DMS153 treated with DMSO at 0.1 percent for 48 hours (cell line): ENCODE data around the gene SORCS1.

Source experiments
- DNase-seq: peaks from one replicate; lab custom pipeline; 2025; ENCODE audit not compliant: unreplicated experiment; lab: John Stamatoyannopoulos, UW

SORCS1 gene

GRCh38 chr10:106761906-106762305 is 402.6 kb downstream of the SORCS1 start:
- no peak for DNase-seq

GRCh38 chr10:106757521-106757920 is 407.0 kb downstream of the SORCS1 start:
- no peak for DNase-seq

DNA sequence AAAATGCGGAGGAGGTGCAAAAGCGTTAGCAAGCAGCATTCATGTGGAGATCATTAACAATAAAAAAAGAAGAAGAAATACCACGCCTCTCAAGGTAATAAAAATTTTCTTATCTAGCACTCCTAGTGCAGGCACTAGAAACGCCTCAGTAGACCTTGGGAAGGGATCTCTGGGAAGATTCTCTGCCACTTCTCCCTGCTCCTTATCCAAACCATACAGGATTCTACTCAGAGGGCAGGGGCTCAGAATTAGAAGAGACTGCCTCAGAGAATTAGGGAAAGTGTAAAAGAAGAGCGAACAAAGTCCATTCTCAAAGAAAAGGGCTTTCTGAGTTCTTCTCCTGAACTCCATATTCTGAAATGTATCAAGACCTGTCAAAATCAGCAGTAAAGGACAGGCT is 413.4 kb downstream of the SORCS1 start:
- DNase-seq: no peak

DNA sequence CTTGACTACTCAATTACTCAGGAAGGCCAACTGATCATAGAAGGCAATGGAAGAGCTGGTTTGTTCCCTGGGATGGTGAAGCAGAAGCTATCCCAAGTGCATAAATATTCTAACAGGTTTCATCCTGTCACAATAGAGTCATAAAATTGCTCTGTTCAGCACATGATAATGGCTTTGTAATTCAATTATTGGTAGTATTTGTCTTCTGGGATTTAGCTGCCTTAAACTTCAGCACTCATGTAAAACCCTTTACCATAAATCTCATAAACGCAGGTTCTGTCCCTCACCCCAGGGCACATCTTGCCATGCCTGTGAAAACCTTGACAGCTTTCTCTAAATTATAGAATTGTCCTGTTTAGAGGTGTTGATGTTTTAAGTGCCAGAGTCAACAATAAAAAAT is 417.6 kb downstream of the SORCS1 start:
- DNase-seq: no peak

- no peak for DNase-seq
Measured at GRCh38 chr10:106741006-106741530, 423.4 kb downstream of the SORCS1 start.

- no peak for DNase-seq
Measured at GRCh38 chr10:106740071-106740470, 424.4 kb downstream of the SORCS1 start.

GRCh38 chr10:106734220-106734619 is 430.3 kb downstream of the SORCS1 start:
- no peak for DNase-seq

- no peak for DNase-seq
Measured at GRCh38 chr10:106728232-106728631, 436.3 kb downstream of the SORCS1 start.

DNA sequence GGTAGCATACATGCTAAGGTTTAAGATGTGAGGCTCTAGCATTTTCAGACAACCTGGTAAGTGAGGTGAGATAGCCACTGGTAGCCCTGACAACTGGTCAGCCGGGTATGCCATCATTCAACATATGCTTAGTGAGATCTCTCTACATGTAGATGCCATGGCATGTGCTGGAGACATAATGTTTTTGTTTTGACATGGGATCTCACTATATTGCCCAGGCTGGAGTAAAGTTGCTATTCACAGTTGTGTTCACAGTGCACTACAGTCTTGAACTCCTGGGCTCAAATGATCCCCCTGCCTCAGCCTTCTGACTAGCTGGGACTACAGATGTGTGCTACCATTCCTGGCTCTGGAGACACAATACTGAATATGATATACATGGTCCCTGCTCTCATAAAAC is 437.3 kb downstream of the SORCS1 start:
- no peak for DNase-seq

DNA sequence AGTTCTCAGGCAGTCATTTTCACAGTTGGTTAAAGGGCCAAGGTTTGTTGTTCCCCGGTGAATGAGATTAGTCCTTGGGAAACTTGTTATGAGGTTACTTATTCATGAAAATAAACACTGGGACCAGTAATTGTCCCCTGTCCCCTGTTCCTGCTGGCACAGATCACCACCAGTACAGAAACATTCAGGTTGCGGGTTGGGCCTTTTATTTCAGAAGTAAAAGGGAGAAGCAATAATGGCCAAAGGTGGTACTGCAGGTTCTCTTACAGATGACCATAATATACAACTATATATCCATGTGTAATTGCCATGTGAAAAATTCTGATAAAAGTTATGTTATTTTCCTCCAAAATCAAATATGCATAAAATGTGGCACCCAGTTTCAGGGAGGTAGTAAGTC is 442.0 kb downstream of the SORCS1 start:
- no peak for DNase-seq

DNA sequence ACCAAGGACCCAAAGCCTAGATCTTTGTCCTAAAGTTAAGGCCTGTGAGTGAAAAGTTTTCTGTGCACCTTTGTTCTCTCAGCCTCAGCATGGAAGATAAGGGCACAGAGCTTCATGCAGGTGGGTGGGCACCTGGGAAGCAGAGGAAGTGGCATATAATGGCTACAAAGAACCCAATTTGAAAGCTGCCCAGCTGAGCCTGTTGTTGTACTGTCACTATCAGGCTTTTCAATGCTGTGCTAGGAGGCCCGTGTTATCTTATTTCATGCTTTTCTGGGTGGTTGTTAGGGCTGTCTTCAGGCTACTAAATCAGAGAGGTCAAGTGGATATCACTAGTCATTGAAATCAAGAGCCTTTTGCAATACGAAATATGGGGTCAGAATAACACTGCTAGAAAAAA is 443.8 kb downstream of the SORCS1 start:
- no peak for DNase-seq

- DNase-seq: no peak
Measured at GRCh38 chr10:106716381-106716780, 448.1 kb downstream of the SORCS1 start.

- DNase-seq: no peak
Measured at GRCh38 chr10:106714734-106715555, 449.6 kb downstream of the SORCS1 start.

- DNase-seq: no peak
Measured at GRCh38 chr10:106713846-106714245, 450.7 kb downstream of the SORCS1 start.

DNA sequence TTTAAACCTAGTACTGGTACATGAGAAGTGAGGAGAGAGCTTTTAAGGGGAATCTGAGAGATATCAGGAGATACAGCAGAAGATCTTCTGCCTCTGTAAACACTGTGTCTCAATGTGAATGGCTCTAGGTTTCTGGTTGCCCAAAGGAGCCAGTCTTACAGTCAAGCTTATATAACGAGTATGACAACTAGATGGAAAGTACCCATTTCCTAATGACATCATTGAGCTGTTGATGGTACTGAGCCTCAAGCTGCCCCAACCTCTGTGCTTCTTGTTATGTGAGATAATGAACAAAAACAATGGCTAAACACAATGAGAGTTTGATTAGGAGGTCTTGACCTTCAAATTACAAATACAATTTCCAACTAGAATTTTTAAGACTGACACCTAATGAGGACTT is 451.5 kb downstream of the SORCS1 start:
- DNase-seq: no peak

GRCh38 chr10:106711313-106711906 is 453.1 kb downstream of the SORCS1 start:
- DNase-seq: peak; percentile 8

DNA sequence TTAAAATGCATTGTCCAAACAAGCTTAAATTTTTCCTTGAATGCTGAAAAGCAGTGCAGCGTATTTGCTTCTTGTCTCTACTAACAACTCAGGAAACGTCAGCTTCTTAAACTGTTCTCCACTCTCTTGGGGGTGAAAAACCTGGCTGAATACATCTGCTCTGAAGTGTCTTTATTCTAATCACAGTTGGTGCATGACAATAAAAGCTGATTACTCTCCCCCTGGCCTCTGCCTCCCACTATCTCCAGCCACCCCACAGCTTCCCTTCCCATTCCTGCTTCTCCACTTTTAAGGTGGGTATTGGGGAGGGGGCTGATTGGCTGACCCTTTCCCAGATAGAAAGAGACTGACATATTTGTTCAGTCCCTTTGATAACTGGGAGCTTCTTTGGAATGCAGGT is 456.0 kb downstream of the SORCS1 start:
- no peak for DNase-seq

DNA sequence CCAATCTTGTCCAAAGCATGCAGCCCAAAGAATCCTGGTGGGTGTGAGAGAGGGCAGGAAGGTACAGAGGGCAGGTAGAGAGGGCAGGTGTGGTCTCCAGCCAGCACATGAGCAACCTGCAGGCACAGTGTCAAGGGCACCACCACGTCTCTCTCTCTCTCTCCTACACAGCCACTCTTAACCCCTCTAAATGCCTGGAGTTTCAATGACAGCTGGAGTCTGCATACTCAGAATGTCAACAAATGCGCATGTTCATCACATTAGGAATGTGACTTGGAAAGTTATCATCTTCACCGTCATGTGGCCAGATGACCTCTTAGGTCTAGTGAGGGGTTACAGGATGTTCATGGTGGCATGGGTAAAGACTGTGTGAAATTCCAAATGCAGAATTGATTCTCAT is 456.8 kb downstream of the SORCS1 start:
- DNase-seq: no peak

DNA sequence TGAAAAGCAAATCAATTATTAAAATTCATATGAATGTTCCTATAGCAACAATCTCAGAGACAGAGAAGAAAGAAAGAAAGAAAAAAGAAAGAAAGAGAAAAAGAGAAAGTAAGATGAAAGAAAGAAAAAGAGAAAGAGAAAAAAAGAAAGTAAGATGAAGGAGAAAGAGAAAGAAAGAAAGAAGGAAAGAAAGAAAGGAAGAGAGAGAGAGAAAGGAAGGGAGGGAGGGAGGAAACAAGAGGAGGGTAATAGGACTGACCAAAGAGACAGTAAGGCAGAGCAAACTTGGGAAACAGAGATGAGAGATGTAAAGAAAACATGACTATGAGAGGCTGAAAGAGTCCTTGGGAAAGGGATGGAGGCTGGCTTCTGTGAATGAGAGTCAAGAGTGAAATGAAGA is 458.4 kb downstream of the SORCS1 start:
- no peak for DNase-seq

GRCh38 chr10:106705681-106706100 is 458.8 kb downstream of the SORCS1 start:
- DNase-seq: peak; percentile 45

DNA sequence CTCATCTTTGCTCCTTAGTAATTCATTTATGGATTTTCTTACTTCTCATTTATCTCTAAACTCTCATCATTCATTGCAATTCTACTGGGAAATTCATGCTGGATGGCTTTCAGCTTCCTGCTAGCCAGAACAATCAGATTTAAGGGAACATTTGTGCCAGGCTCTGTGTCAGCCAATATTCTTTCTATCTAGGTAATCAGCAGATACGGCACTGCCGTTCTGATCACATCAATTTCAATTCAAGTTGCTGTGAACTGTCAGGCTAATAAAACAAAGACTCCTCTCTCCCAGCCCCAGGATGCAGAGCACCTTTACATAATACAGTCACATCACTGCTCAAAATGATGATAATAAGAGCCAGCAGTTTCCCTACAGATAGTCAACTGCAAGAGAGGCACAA is 468.3 kb downstream of the SORCS1 start:
- no peak for DNase-seq

DNA sequence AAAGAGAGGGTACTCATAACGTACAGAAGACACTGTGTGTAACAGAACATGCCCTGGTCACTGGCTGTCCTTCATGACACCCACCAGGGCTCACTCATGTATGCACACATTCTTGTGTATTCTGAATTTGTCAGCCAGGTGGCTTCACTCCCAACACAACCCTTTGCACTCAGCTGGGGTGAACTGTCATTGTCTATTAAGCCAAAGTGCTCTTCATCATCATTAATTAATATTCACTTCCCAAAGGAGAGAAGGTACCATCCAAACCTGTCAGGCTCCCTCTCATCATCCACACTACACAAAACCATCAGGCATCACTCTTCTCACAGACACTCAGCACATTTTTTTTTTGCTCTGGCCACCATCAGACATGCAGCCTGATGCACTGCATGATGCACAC is 469.8 kb downstream of the SORCS1 start:
- no peak for DNase-seq
